Left ventricle myocardium inferior (tissue), 1 donor: ENCODE results near the gene PCDH18. TPM values are rescaled to one million over a fixed set of nuclear protein-coding genes. Genes with fewer than 3 reads are reported as not detected.

Experiments
- DNase-seq: peaks from one replicate; pipeline ENCODE4 v3.0.0-alpha.2; 2020
- H3K27ac ChIP-seq: fragments of 200-600 bp; replicated peaks from 2 replicates; pipeline ENCODE4 v1.8.0; 2021
- H3K27me3 ChIP-seq: fragments of 200-600 bp; 2 replicates; pipeline ENCODE4 v1.8.0; 2021; ENCODE audit warnings: low read depth
- H3K36me3 ChIP-seq: fragments of 200-600 bp; 2 replicates; pipeline ENCODE4 v1.8.0; 2021
- H3K4me1 ChIP-seq: fragments of 200-600 bp; 2 replicates; pipeline ENCODE4 v1.8.0; 2021
- H3K4me3 ChIP-seq: fragments of 200-600 bp; 2 replicates; pipeline ENCODE4 v1.8.0; 2021; ENCODE audit warnings: mild to moderate bottlenecking, moderate library complexity
- H3K9me3 ChIP-seq: fragments of 200-600 bp; replicated peaks from 2 replicates; pipeline ENCODE4 v1.8.0; 2021
- CTCF ChIP-seq: fragments of 200-600 bp; IDR thresholded peaks from 2 replicates; pipeline ENCODE4 v1.8.0; 2021; ENCODE audit warnings: antibody characterized with exemption, mild to moderate bottlenecking, borderline replicate concordance
- intact Hi-C: fragments of 100-400 bp; cut with micrococcal nuclease; formaldehyde crosslinking; loops from one replicate; pipeline ENCODE4 v1.11.0; 2022
- total RNA-seq: library from RNA; stranded (reverse); fragmentation: NEBNext Ultra II Directional; extraction: Animal tissue kit (Norgen Biotek cat#: 25700); gene quantifications from one replicate; pipeline ENCODE4 v1.2.1, GENCODE V29; 2021
- donor health status: DM: no; HTN: yes; CAD: no; lungs with severe emphysema.

The PCDH18 gene
- total RNA-seq, 1 donor from 2014 or later: 3.4 TPM

GRCh38 chr4:137558951-137559350 lies 26.7 kb upstream of the PCDH18 start:
- no peak for DNase-seq
- intact Hi-C loops: no loop called here
- H3K27me3 ChIP-seq: no peaks in the 10 kb centered on the region
- H3K36me3 ChIP-seq: no peaks in the 10 kb centered on the region
- no peaks in the 10 kb centered on the region for H3K4me1 ChIP-seq
- H3K9me3 ChIP-seq: no peaks in the 10 kb centered on the region
- no peak for TF ChIP-seq CTCF
- no peak overlapping the region for H3K4me3 ChIP-seq
- no peak overlapping the region for H3K27ac ChIP-seq

- no peaks in the 10 kb centered on the region for H3K9me3 ChIP-seq
- peak; percentile 14 for TF ChIP-seq CTCF
- H3K36me3 ChIP-seq: no peaks in the 10 kb centered on the region
- H3K27me3 ChIP-seq: no peaks in the 10 kb centered on the region
- no peak overlapping the region for H3K27ac ChIP-seq
- intact Hi-C loops: no loop called here
- peaks cover 7% of the 10 kb centered on the region for H3K4me1 ChIP-seq
- no peak for DNase-seq
- H3K4me3 ChIP-seq: no peak overlapping the region
These were observed 13.2 kb upstream of the PCDH18 start for GRCh38 chr4:137545461-137545861.

GRCh38 chr4:137543648-137544047 lies 11.4 kb upstream of the PCDH18 start:
- H3K36me3 ChIP-seq: no peaks in the 10 kb centered on the region
- TF ChIP-seq CTCF: no peak
- no peaks in the 10 kb centered on the region for H3K9me3 ChIP-seq
- peak overlapping the region; percentile 47 for H3K27ac ChIP-seq
- intact Hi-C loops: no loop called here
- no peaks in the 10 kb centered on the region for H3K27me3 ChIP-seq
- H3K4me3 ChIP-seq: no peak overlapping the region
- H3K4me1 ChIP-seq: peaks cover 7% of the 10 kb centered on the region
- DNase-seq: no peak

GRCh38 chr4:137543198-137543597 lies 10.9 kb upstream of the PCDH18 start:
- Histone ChIP-seq H3K9me3 (no peaks in the 10 kb centered on the region), H3K36me3 (no peaks in the 10 kb centered on the region), H3K27ac (peak overlapping the region; percentile 47), H3K4me1 (peaks cover 7% of the 10 kb centered on the region), H3K27me3 (no peaks in the 10 kb centered on the region), H3K4me3 (no peak overlapping the region)
- intact Hi-C loops: no loop called here
- no peak for DNase-seq
- no peak for TF ChIP-seq CTCF

- no peaks in the 10 kb centered on the region for H3K36me3 ChIP-seq
- peaks cover 7% of the 10 kb centered on the region for H3K4me1 ChIP-seq
- no peak for TF ChIP-seq CTCF
- intact Hi-C loops: no loop called here
- no peaks in the 10 kb centered on the region for H3K27me3 ChIP-seq
- H3K27ac ChIP-seq: peak overlapping the region; percentile 40
- no peak for DNase-seq
- H3K4me3 ChIP-seq: peak overlapping the region; percentile 49
- H3K9me3 ChIP-seq: peaks cover under 1% of the 10 kb centered on the region
These were observed 9.8 kb upstream of the PCDH18 start for GRCh38 chr4:137541876-137542646.
